K562 (cell line): ENCODE measurements around the gene TUBE1. TPM values are rescaled to one million over a fixed set of nuclear protein-coding genes. Genes with fewer than 3 reads are reported as not detected.

Experiments used
- ATAC-seq: fragments of 200-7000 bp; cut with Tn5 transposase; 3 replicates; pipeline ENCODE4 v1.9.1; 2020; ENCODE audit warnings: moderate library complexity
- BruUV-seq: library from RNA; stranded (reverse); fragments of 400-500 nt; replicated peaks from 2 replicates; lab custom pipeline; 2021; lab: Mats Ljungman, UMichigan
- CTCF ChIA-PET: fragments of 300-600 bp; formaldehyde crosslinking; extraction: SDS; loops from one replicate; lab custom pipeline; 2021; ENCODE audit warnings: low intra/inter-chr PET ratio; lab: Yijun Ruan, JAX
- POLR2A ChIA-PET: fragments of 300-600, 350-650 bp; sonication (Branson Sonifier 250); formaldehyde crosslinking; extraction: SDS; loops from one replicate; lab custom pipeline; 2021; ENCODE audit warnings: antibody characterized with exemption, inconsistent platforms; lab: Yijun Ruan, JAX
- DNase-seq, 4 experiments: peaks; one replicate each; pipeline versions ENCODE4 v3.0.0 to v3.0.0-alpha.2; 2011 to 2018; ENCODE audit warnings: low spot score in 3 of 4, mixed read lengths in 3 of 4; ENCODE audit errors: extremely low read depth in 1 of 4
- FAIRE-seq: peaks from 2 replicates; lab custom pipeline; 2011; peaks lifted over from hg19 to GRCh38; lab: Jason Lieb, UNC
- H2AFZ ChIP-seq: 2 replicates; pipeline ENCODE4 v1.6.0; 2011; ENCODE audit warnings: low read depth, low read length, control low read depth, inconsistent platforms
- H3K27ac ChIP-seq: fragments of 200-600 bp; 3 replicates; pipeline ENCODE4 v1.8.0; 2011; ENCODE audit warnings: low read depth, mild to moderate bottlenecking, control low read depth, inconsistent platforms, low read length, moderate library complexity, mixed read lengths; ENCODE audit errors: extremely low read depth
- H3K27me3 ChIP-seq, 2 experiments: fragments of 300-600 bp in 1 of 2; 2 replicates in 1 of 2; 3 replicates in 1 of 2; pipeline versions ENCODE4 v1.6.0 to v1.8.0; 2011; ENCODE audit warnings: inconsistent platforms in 2 of 2, low read length in 2 of 2, mild to moderate bottlenecking in 1 of 2, mixed read lengths in 1 of 2, moderate library complexity in 1 of 2; ENCODE audit not compliant: control insufficient read depth in 2 of 2, insufficient read depth in 2 of 2
- H3K36me3 ChIP-seq: fragments of 300-600 bp; 3 replicates; pipeline ENCODE4 v1.8.0; 2011; ENCODE audit warnings: mild to moderate bottlenecking, low read length, inconsistent platforms; ENCODE audit not compliant: control insufficient read depth, insufficient read depth
- H3K4me1 ChIP-seq, 2 experiments: fragments of 200-600 bp in 1 of 2; replicated peaks in 1 of 2; 2 replicates in 1 of 2; 3 replicates in 1 of 2; pipeline versions ENCODE4 v1.5.1 to v1.8.0; 2011; ENCODE audit warnings: inconsistent platforms in 2 of 2, low read length in 2 of 2, mild to moderate bottlenecking in 1 of 2, mixed read lengths in 1 of 2, moderate library complexity in 1 of 2; ENCODE audit not compliant: control insufficient read depth in 2 of 2, insufficient read depth in 2 of 2
- H3K4me2 ChIP-seq: 2 replicates; pipeline ENCODE4 v1.6.1; 2011; ENCODE audit warnings: low read length, control low read depth, inconsistent platforms, mixed read lengths; ENCODE audit not compliant: insufficient read depth
- H3K4me3 ChIP-seq: fragments of 200-600 bp; sonication (generic), shearing (Covaris generic); 2 replicates; pipeline ENCODE4 v1.5.1; 2016; ENCODE audit warnings: control low read depth, inconsistent platforms
- H3K79me2 ChIP-seq: fragments of 200-600 bp; 3 replicates; pipeline ENCODE4 v1.8.0; 2011; ENCODE audit warnings: low read length, inconsistent platforms; ENCODE audit not compliant: control insufficient read depth, insufficient read depth
- H3K9ac ChIP-seq, 2 experiments: 2 replicates each; pipeline versions ENCODE4 v1.6.0 to v1.6.1; 2011; ENCODE audit warnings: low read depth in 2 of 2, low read length in 2 of 2, control low read depth in 1 of 2, inconsistent platforms in 1 of 2, mild to moderate bottlenecking in 1 of 2, mixed read lengths in 1 of 2; ENCODE audit not compliant: insufficient read depth in 1 of 2
- H3K9me1 ChIP-seq: one replicate; pipeline ENCODE4 v1.6.0; 2011; ENCODE audit warnings: inconsistent platforms, mild to moderate bottlenecking, low read length, moderate library complexity; ENCODE audit not compliant: control insufficient read depth, insufficient read depth
- H3K9me3 ChIP-seq: replicated peaks from 2 replicates; pipeline ENCODE4 v1.5.1; 2011; ENCODE audit warnings: low read depth, low read length, inconsistent platforms; ENCODE audit not compliant: control insufficient read depth, insufficient read depth
- H4K20me1 ChIP-seq: replicated peaks from 2 replicates; pipeline ENCODE4 v1.6.1; 2011; ENCODE audit warnings: low read length, inconsistent platforms, mixed read lengths; ENCODE audit not compliant: control insufficient read depth, insufficient read depth
- BRD9 ChIP-seq: fragments of 450-650 bp; IDR thresholded peaks from 2 replicates; pipeline ENCODE4 v1.6.1; 2018; ENCODE audit warnings: low read depth; ENCODE audit not compliant: partially characterized antibody
- CHD4 ChIP-seq: fragments of 200-600 bp; sonication (generic); IDR thresholded peaks from 3 replicates; pipeline ENCODE4 v1.6.1; 2012; ENCODE audit warnings: low read depth, mild to moderate bottlenecking, mixed read lengths, low read length, inconsistent platforms; ENCODE audit not compliant: insufficient read depth, insufficient replicate concordance, poor library complexity, severe bottlenecking
- DMBX1 ChIP-seq: fragments of 250-450 bp; sonication (Bioruptor Pico); IDR thresholded peaks from 2 replicates; pipeline ENCODE4 v1.8.0; 2022; ENCODE audit warnings: inconsistent platforms, mild to moderate bottlenecking, moderate library complexity, borderline replicate concordance
- E2F1 ChIP-seq: sonication (generic); formaldehyde crosslinking; IDR thresholded peaks from 2 replicates; pipeline ENCODE4 v1.8.1; 2023; ENCODE audit warnings: mild to moderate bottlenecking, missing genetic modification reagents, moderate library complexity
- ELF1 ChIP-seq: fragments of 200-800 bp; sonication (Bioruptor generic); IDR thresholded peaks from 2 replicates; pipeline ENCODE4 v1.6.1; 2016; ENCODE audit warnings: missing genetic modification characterization, missing compliant biosample characterization
- HMGN3 ChIP-seq: IDR thresholded peaks from 2 replicates; pipeline ENCODE4 v1.6.1; 2011; ENCODE audit warnings: borderline replicate concordance, low read depth, mild to moderate bottlenecking, mixed read lengths, low read length; ENCODE audit not compliant: insufficient read length; ENCODE audit errors: extremely low read depth
- MAFG ChIP-seq: fragments of 450-650 bp; conservative IDR thresholded peaks from 2 replicates; pipeline ENCODE4 v1.6.1; 2016; ENCODE audit warnings: missing genetic modification characterization, missing compliant biosample characterization
- MCM3 ChIP-seq: fragments of 450-650 bp; IDR thresholded peaks from 2 replicates; pipeline ENCODE4 v1.6.1; 2016
- NCOA6 ChIP-seq: fragments of 450-650 bp; IDR thresholded peaks from 2 replicates; pipeline ENCODE4 v1.6.1; 2017; ENCODE audit warnings: mild to moderate bottlenecking
- SRF ChIP-seq, 2 experiments: fragments of 250-450, 450-650 bp in 1 of 2; sonication (Bioruptor Pico) in 1 of 2; sonication (generic) in 1 of 2; formaldehyde crosslinking; IDR thresholded peaks; 2 replicates each; pipeline versions ENCODE4 v1.5.0 to v1.5.1; 2020 to 2022; ENCODE audit warnings: mild to moderate bottlenecking in 1 of 2, missing genetic modification reagents in 1 of 2
- TAF1 ChIP-seq: IDR thresholded peaks from 2 replicates; pipeline ENCODE4 v1.6.1; 2011; ENCODE audit warnings: mild to moderate bottlenecking, low read length, moderate library complexity; ENCODE audit not compliant: insufficient read depth, control insufficient read depth, severe bottlenecking; ENCODE audit errors: extremely low read depth
- ZFP1 ChIP-seq: fragments of 450-650 bp; formaldehyde crosslinking; IDR thresholded peaks from 2 replicates; pipeline ENCODE4 v1.4.0; 2020; ENCODE audit warnings: mild to moderate bottlenecking, mixed read lengths
- ZNF134 ChIP-seq: fragments of 250-450 bp; sonication (Bioruptor Pico); conservative IDR thresholded peaks from 2 replicates; pipeline ENCODE4 v1.4.0; 2020
- ZNF717 ChIP-seq: fragments of 250-450 bp; sonication (Bioruptor Pico); IDR thresholded peaks from 2 replicates; pipeline ENCODE4 v1.5.0; 2021
- ZNF79 ChIP-seq: fragments of 250-450 bp; sonication (Bioruptor Pico); IDR thresholded peaks from 2 replicates; pipeline ENCODE4 v1.4.0; 2020; ENCODE audit warnings: low read depth, mild to moderate bottlenecking, moderate library complexity
- WGBS: fragments of 100-300 bp; shearing (Covaris generic); methylation state at CpG from one replicate; pipeline ENCODE4 v1.1.6; 2016; ENCODE audit warnings: low coverage, mixed read lengths; ENCODE audit not compliant: insufficient coverage; ENCODE audit errors: missing lambda C conversion rate; 5-methylcytosine and 5-hydroxymethylcytosine counted together
- in situ Hi-C: fragments of 300-500 bp; cut with MboI; formaldehyde crosslinking; loops from 4 replicates; pipeline ENCODE4 v1.15.0; 2018; ENCODE audit warnings: inconsistent platforms, mixed read lengths
- intact Hi-C: fragments of 100-400 bp; cut with micrococcal nuclease; formaldehyde crosslinking; loops from 2 replicates; pipeline ENCODE4 v1.14.2; 2022
- polyA plus RNA-seq, 8 experiments: library from polyadenylated mRNA; depleted of rRNA in 4 of 8; stranded (reverse) in 5 of 8; unstranded in 3 of 8; fragments of >200 nt; fragmentation: Nextera tagmentation in 2 of 8; fragmentation: Illumina TruSeq in 1 of 8; extraction: Ambion mirVana in 2 of 8; extraction: Trizol in 1 of 8; gene quantifications; 2 replicates each; pipeline versions ENCODE4 v1.2.1 to v1.2.3, GENCODE V29; 2011 to 2014; ENCODE audit warnings: inconsistent platforms in 1 of 8, missing spikeins in 1 of 8
- total RNA-seq, 7 experiments: library from RNA; depleted of rRNA in 6 of 7; stranded (reverse); fragments of >200 nt in 6 of 7; fragmentation: Illumina TruSeq in 2 of 7; extraction: Trizol in 2 of 7; gene quantifications; 2 replicates each; pipeline versions ENCODE4 v1.2.1 to v1.2.3, GENCODE V29; 2011 to 2021; ENCODE audit warnings: low replicate concordance in 1 of 7
- TF ChIP-seq, protein P1 (sequence below): conservative IDR thresholded peaks from 2 replicates; pipeline ENCODE4 v1.6.1; 2011; ENCODE audit warnings: low read depth, mild to moderate bottlenecking, low read length; ENCODE audit not compliant: control insufficient read depth

The TUBE1 gene
- total and polyA plus RNA-seq, 9 of the 15 experiments (the other 6 are each of a cell fraction or from before 2014, with no cell fraction given): 18.9 to 58.4 (median 30.8) TPM

GRCh38 chr6:112128208-112128607 is 40.9 kb upstream of the TUBE1 start:
- Histone ChIP-seq H4K20me1 (no peaks in the 10 kb centered on the region), H2AFZ (no peak overlapping the region), H3K9ac (no peak overlapping the region), H3K27ac (no peak overlapping the region), H3K4me2 (no peak overlapping the region), H3K9me3 (no peaks in the 10 kb centered on the region), H3K36me3 (no peaks in the 10 kb centered on the region), H3K4me1 (no peaks in the 10 kb centered on the region), H3K9me1 (no peaks in the 10 kb centered on the region), H3K27me3 (no peaks in the 10 kb centered on the region), H3K79me2 (no peaks in the 10 kb centered on the region), H3K4me3 (no peak overlapping the region)
- WGBS: 2% methylated on average over 5 of the region's 5 CpGs
- ATAC-seq (no peak), DNase-seq (no peak), FAIRE-seq (no peak)
- intact Hi-C loops (no loop called here), in situ Hi-C loops (no loop called here)
- ChIA-PET POLR2A (interaction anchor here (0.5 to 1.4 kb wide), 4 partner anchors 10 to 18 kb away, joined by 3 to 5 read pairs (median 4); no protein-coding TSS in a partner anchor), CTCF (no interaction called here)
- no peak for TF ChIP-seq BRD9
- TF ChIP-seq MAFG (tag): no peak
- no peak for TF ChIP-seq SRF (CRISPR knock-in tag; IDR thresholded peaks at IDR 0.05)
- no peak for TF ChIP-seq ZNF717 (CRISPR knock-in tag)
- no peak for TF ChIP-seq CHD4
- TF ChIP-seq DMBX1: no peak
- TF ChIP-seq MCM3: no peak
- TF ChIP-seq, protein P1, sequence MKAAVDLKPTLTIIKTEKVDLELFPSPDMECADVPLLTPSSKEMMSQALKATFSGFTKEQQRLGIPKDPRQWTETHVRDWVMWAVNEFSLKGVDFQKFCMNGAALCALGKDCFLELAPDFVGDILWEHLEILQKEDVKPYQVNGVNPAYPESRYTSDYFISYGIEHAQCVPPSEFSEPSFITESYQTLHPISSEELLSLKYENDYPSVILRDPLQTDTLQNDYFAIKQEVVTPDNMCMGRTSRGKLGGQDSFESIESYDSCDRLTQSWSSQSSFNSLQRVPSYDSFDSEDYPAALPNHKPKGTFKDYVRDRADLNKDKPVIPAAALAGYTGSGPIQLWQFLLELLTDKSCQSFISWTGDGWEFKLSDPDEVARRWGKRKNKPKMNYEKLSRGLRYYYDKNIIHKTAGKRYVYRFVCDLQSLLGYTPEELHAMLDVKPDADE: no peak
- TF ChIP-seq ZNF79 (CRISPR knock-in tag): no peak
- no peak for TF ChIP-seq ZNF134
- TF ChIP-seq E2F1: no peak
- TF ChIP-seq ZFP1 (CRISPR knock-in tag): no peak
- TF ChIP-seq HMGN3: no peak
- TF ChIP-seq ELF1 (tag): no peak
- TF ChIP-seq NCOA6: no peak
- TF ChIP-seq TAF1: no peak
- BruUV-seq: no TSS peak
